HAP-1 (cell line): ENCODE data around the gene KCNAB2.
A peak's percentile ranks its signal among the peaks of the same experiment; 100 is the strongest.
"Not testable (repeated sequence)": the region's sequence is repeated elsewhere in the genome, so short reads cannot be mapped to it uniquely, and the experiment has no call there.

Source experiments
- DNase-seq, 2 experiments: peaks; one replicate each; pipeline ENCODE4 v3.0.0-alpha.2; 2016 to 2020; ENCODE audit warnings: low spot score in 2 of 2
- H3K27me3 ChIP-seq: fragments of 250-450 bp; sonication (Bioruptor Pico); 2 replicates; pipeline ENCODE4 v1.5.1; 2020; ENCODE audit warnings: low read depth, mild to moderate bottlenecking, moderate library complexity
- H3K36me3 ChIP-seq: fragments of 250-450 bp; sonication (Bioruptor Pico); replicated peaks from 2 replicates; pipeline ENCODE4 v1.5.1; 2020; ENCODE audit warnings: mild to moderate bottlenecking
- H3K4me1 ChIP-seq: fragments of 250-450 bp; sonication (Bioruptor Pico); 2 replicates; pipeline ENCODE4 v1.5.1; 2020; ENCODE audit warnings: mild to moderate bottlenecking
- H3K4me3 ChIP-seq: fragments of 250-450 bp; sonication (Bioruptor Pico); 2 replicates; pipeline ENCODE4 v1.5.1; 2020; ENCODE audit warnings: mild to moderate bottlenecking, moderate library complexity
- H3K9me3 ChIP-seq: fragments of 250-450 bp; sonication (Bioruptor Pico); 2 replicates; pipeline ENCODE4 v1.5.1; 2020; ENCODE audit warnings: mild to moderate bottlenecking, moderate library complexity
- in situ Hi-C: fragments of 300-500 bp; cut with MboI; formaldehyde crosslinking; loops from 3 replicates; pipeline ENCODE4 v1.14.3; 2020; ENCODE audit warnings: low sequenced_read_pairs, inconsistent platforms, mixed read lengths

KCNAB2 gene

DNA sequence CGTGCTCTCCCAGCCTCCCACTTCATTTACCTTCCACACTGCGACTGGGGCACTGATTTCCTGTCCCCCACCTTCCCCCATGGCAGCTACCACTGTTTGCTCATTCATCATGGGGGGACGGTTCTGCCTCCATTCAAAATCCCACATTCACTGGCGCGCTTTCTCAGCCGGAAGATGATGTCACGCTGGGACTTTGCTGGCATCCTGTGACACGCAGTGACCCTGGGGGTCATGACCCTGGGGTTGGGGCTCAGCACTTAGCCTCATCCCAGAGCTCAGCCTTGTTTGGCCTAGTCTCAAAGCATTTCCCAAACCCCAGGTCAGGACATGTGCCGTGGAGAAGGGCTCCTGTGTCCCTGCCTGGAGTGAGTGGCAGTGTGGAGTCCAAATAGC is 582 bp upstream of the KCNAB2 start:
- H3K36me3 ChIP-seq: no peaks in the 10 kb centered on the region
- H3K4me1 ChIP-seq: no peaks in the 10 kb centered on the region
- no peaks in the 10 kb centered on the region for H3K27me3 ChIP-seq
- no peak for DNase-seq
- in situ Hi-C loops: no loop called here
- H3K9me3 ChIP-seq: no peaks in the 10 kb centered on the region
- no peak overlapping the region for H3K4me3 ChIP-seq

- in situ Hi-C loops: no loop called here
- no peaks in the 10 kb centered on the region for H3K27me3 ChIP-seq
These were observed 591 bp downstream of the KCNAB2 start for GRCh38 chr1:6046279-6046678.

DNA sequence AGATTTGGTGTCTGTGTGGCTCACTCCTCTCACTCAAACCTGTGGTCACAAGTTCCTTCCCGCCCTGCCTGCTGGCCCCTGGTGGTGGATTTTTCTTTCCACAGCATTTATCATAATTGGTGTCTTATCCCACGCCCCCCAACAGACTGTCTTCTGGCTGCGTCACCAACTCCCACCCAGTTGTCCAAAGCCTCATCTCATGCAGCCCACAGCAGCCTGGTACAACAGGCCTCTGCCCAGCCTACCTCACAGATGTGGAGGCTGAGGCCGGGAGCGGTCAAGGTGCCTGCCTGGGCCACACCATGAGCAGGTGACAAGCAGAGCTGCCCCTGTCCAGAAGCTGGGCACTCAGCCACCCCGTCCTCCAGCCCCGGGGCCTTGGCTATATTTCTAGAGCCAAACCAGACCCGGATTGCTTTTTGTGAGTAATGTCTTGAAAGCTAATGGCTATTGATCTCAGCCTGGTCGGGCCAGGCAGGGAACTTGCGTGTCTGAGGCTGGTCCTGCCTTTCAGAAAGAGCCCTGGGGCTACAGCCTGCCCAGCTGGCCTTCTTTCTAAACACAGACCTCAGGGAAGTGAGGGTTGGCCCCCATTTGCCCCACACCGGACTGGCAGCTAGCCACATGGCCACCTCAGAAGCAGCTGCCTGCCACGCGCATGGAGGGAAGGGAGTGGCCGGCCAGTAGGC is 2.6 kb downstream of the KCNAB2 start:
- DNase-seq: no peak

More at GRCh38 chr1:6046279-6046678, 591 bp downstream of the KCNAB2 start:
- DNase-seq: no peak
- Histone ChIP-seq H3K4me1 (no peaks in the 10 kb centered on the region), H3K36me3 (no peaks in the 10 kb centered on the region), H3K9me3 (no peaks in the 10 kb centered on the region), H3K4me3 (no peak overlapping the region)

DNA sequence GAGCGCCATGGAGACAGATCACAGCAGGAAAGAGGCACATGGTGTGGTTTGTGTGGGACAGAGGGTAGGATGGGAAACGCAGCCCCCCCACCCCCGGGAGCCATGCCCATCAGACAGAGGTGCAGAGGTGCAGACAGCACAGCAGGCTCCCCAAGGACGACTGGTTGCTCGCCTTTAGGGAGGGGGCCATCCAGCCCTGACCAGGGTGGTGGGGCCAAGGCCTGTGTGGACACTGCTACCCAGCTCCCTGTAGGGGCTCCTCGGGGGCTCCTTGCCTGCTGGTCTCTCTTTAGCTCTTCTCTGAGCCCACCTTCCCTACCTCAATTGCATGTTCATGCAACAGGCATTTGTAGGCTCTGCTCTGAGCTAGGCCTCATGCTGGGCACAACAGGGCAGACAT is 3.7 kb downstream of the KCNAB2 start:
- in situ Hi-C loops: no loop called here
- H3K27me3 ChIP-seq: no peaks in the 10 kb centered on the region
- DNase-seq: no peak
- no peaks in the 10 kb centered on the region for H3K9me3 ChIP-seq
- H3K4me3 ChIP-seq: no peak overlapping the region
- no peaks in the 10 kb centered on the region for H3K36me3 ChIP-seq
- no peaks in the 10 kb centered on the region for H3K4me1 ChIP-seq

More for the DNA sequence above, 2.6 kb downstream of the KCNAB2 start:
- Histone ChIP-seq H3K4me3 (no peak overlapping the region), H3K9me3 (no peaks in the 10 kb centered on the region), H3K4me1 (no peaks in the 10 kb centered on the region), H3K27me3 (no peaks in the 10 kb centered on the region), H3K36me3 (no peaks in the 10 kb centered on the region)
- in situ Hi-C loops: no loop called here

DNA sequence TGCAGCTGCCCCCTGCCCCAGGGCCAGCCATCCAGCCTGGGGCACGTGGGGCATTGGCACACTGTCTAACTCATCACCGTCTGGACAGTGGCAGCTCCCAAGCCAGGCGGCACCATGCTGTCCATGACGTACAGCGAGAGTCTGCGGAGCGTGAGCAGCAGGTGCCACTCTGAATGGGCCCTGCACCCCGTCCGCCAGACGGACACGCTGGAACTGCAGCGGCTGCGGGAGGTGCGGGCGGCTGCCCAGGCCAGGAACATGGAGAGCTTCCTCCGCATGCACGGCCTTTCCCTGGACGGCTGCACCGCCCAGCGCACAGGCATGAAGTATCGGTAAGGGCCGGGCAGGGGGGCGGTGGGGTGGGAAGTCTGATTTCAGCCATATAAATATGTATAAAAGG is 5.7 kb downstream of the KCNAB2 start:
- no peak for DNase-seq
- Histone ChIP-seq H3K9me3 (no peaks in the 10 kb centered on the region), H3K4me1 (no peaks in the 10 kb centered on the region), H3K36me3 (no peaks in the 10 kb centered on the region), H3K4me3 (no peak overlapping the region), H3K27me3 (no peaks in the 10 kb centered on the region)
- in situ Hi-C loops: loop anchor here (10.0 kb wide), 1 partner anchor 123 kb away; no protein-coding TSS in a partner anchor

DNA sequence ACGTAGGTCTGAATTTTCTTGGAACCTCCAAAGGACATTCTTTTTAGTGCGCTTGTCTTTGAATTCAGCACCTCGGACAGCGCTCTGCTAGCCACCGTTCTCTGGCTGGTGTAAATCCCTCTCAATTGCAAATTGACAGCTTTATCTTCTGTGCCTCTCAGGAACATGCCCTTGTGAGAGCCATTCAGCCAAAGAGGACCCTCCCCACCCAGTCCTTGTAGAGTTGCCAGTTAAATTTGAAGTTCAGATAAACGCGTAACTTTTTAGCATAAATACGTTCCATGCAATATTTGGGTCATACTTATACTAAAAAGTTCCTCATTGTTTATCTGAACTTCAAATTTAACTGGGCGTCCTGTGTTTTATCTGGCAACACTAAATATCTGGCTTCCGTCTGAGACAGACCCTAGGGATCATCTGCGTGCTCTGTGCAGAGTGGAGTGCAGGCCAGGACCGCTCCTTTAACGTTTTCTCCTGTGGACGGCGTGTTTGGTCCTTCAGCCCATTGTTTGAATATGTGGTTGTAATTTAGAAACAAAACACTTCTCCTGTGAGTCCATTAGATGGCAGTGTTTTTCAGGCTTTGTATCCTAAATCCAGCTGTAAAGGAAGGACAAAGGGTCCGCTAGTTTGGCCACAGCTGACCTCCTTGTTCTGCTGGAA is 7.0 kb downstream of the KCNAB2 start:
- Histone ChIP-seq H3K4me1 (no peaks in the 10 kb centered on the region), H3K27me3 (no peaks in the 10 kb centered on the region), H3K36me3 (no peaks in the 10 kb centered on the region), H3K4me3 (no peak overlapping the region), H3K9me3 (no peaks in the 10 kb centered on the region)
- in situ Hi-C loops: loop anchor here (10.0 kb wide), 1 partner anchor 122 kb away; no protein-coding TSS in a partner anchor
- DNase-seq: peak; percentile 77 to 91

DNA sequence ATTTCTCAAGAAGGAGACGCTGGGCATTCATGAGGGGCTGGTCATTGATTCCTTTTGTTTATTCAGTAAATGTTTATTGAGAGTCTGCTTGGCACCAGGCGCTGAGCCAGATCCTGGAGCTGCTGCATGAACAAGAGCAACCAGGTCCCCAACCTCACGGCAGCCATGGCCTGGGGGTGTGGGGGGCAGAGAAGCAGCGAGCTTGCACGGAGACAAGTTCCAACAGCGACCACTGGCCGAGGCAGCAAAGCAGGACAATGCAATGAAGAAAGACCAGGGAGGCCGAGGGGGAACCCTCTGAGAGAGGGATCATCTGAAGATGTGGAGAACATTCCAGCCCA is 7.5 kb downstream of the KCNAB2 start:
- Histone ChIP-seq H3K9me3 (no peaks in the 10 kb centered on the region), H3K4me3 (no peak overlapping the region), H3K36me3 (no peaks in the 10 kb centered on the region), H3K27me3 (no peaks in the 10 kb centered on the region), H3K4me1 (no peaks in the 10 kb centered on the region)
- DNase-seq: no peak
- in situ Hi-C loops: loop anchor here (10.0 kb wide), 1 partner anchor 122 kb away; no protein-coding TSS in a partner anchor

DNA sequence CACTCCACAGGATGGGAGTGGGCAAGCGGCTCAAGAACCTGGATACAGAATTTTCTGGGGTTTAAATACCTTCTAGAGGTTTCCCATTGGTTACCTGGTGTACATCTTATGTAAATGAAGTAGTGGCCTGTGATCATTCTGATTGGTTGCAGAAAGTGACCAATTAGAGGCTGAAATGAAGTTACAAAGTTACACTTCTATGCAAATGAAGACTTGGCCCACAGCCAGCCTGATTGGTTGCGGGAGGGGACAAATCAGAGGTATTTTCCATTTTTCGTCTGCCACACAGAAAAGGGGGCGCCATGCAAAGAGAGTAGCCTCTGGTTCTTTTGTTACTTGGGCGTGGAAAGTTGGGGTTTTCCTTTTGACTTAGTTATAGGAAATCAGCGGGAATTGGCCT is 8.9 kb downstream of the KCNAB2 start:
- in situ Hi-C loops: loop anchor here (10.0 kb wide), 1 partner anchor 120 kb away; no protein-coding TSS in a partner anchor

DNA sequence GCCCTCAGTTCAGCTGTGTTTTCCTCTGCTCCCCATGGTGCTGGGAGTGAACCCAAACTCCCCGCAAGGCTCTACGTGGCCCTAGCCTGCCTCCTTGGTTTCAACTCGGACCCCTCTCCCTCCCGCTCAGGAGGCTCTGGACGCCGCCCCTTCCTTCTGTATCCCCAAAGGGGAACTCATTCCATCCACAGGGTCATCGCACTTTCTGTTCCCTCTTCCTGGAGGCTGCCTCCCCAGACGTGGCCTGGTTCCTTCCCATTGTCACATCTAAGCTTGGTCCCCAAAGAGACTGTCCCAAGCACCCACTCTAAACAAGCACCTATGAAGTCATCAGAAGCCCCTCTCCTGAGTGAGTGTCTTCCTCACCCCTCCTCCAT is 10.9 kb downstream of the KCNAB2 start:
- in situ Hi-C loops: loop anchor here (10.0 kb wide), 1 partner anchor 118 kb away; no protein-coding TSS in a partner anchor
- no peaks in the 10 kb centered on the region for H3K27me3 ChIP-seq
- H3K9me3 ChIP-seq: no peaks in the 10 kb centered on the region
- no peaks in the 10 kb centered on the region for H3K36me3 ChIP-seq
- H3K4me1 ChIP-seq: no peaks in the 10 kb centered on the region
- no peak overlapping the region for H3K4me3 ChIP-seq
- no peak for DNase-seq

More for the DNA sequence above, 8.9 kb downstream of the KCNAB2 start:
- Histone ChIP-seq H3K4me3 (no peak overlapping the region), H3K4me1 (no peaks in the 10 kb centered on the region), H3K27me3 (no peaks in the 10 kb centered on the region), H3K36me3 (no peaks in the 10 kb centered on the region), H3K9me3 (no peaks in the 10 kb centered on the region)
- no peak for DNase-seq

DNA sequence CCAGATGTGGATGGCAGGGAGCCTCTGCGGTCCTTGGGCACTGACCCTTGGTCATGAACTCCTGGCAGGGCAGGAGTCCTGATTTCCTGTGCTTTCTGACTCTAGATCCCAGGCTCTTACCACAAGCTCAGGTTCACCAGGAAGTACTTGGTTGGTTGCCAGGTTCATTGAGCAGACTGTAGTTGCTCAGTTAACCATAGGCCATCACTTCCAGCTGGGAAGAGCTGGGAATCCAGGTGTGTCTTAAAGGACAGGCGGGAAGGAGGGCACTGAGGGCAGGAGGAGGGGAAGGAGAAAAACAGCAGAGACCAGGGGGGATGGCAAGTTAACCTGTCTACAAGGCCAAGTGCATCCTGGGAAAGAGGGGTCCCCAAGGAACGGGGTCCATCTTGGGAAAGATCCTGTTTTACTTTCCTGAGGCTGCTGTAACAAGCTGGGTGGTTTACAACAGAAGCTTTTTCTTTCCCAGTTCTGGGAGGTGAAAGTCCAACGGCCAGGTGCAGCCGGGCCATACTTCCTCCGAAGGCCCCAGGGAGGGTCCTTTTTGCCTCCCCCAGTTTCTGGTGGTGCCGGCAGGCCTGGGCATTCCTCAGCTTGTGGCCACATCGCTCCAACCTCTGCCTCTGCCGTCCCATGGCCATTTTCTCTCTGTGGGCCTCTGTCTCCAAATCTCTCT is 11.6 kb downstream of the KCNAB2 start:
- DNase-seq: no peak
- no peaks in the 10 kb centered on the region for H3K27me3 ChIP-seq
- in situ Hi-C loops: loop anchor here (10.0 kb wide), 1 partner anchor 117 kb away; no protein-coding TSS in a partner anchor
- H3K4me1 ChIP-seq: no peaks in the 10 kb centered on the region
- H3K9me3 ChIP-seq: no peaks in the 10 kb centered on the region
- H3K4me3 ChIP-seq: no peak overlapping the region
- no peaks in the 10 kb centered on the region for H3K36me3 ChIP-seq

- in situ Hi-C loops: loop anchor here (10.0 kb wide), 1 partner anchor 115 kb away; no protein-coding TSS in a partner anchor
- no peaks in the 10 kb centered on the region for H3K27me3 ChIP-seq
- no peaks in the 10 kb centered on the region for H3K9me3 ChIP-seq
- no peaks in the 10 kb centered on the region for H3K4me1 ChIP-seq
- no peaks in the 10 kb centered on the region for H3K36me3 ChIP-seq
- H3K4me3 ChIP-seq: no peak overlapping the region
- no peak for DNase-seq
These were observed 14.2 kb downstream of the KCNAB2 start for GRCh38 chr1:6059866-6060265.

DNA sequence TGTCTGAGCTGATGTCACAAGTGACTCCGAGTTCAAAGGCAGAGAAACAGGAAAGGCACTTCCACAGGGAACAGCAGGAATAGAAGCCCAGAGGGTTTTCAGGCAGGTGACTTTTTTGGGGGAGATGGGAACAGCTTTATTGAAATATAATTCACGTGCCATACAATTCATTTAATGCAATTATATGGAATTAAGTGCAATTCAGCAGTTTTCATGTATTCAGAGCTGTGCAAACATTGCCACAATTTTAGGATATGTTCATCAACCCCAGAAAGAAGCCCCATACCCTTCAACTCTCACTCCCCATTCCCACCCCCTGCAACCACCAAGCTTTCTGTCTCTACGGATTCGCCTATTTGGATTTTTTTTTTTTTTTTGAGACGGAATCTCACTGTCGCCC is 17.0 kb downstream of the KCNAB2 start:
- DNase-seq: no peak
- Histone ChIP-seq H3K4me3 (no peak overlapping the region), H3K4me1 (no peaks in the 10 kb centered on the region), H3K9me3 (no peaks in the 10 kb centered on the region), H3K27me3 (no peaks in the 10 kb centered on the region), H3K36me3 (no peaks in the 10 kb centered on the region)
- in situ Hi-C loops: no loop called here

- in situ Hi-C loops, H3K4me3 ChIP-seq, H3K36me3 ChIP-seq, H3K27me3 ChIP-seq, DNase-seq, H3K4me1 ChIP-seq, H3K9me3 ChIP-seq: not testable (repeated sequence)
These were observed 17.9 kb downstream of the KCNAB2 start for GRCh38 chr1:6063532-6064053.
